GM12864 (cell line): ENCODE results near the gene C16orf74.

ENCODE experiments used
- DNase-seq: peaks from one replicate; pipeline ENCODE4 v3.0.0-alpha.2; 2011; ENCODE audit warnings: low read depth
- H3K4me3 ChIP-seq: 2 replicates; pipeline ENCODE4 v1.5.1; 2011; ENCODE audit warnings: mild to moderate bottlenecking, low read depth, low read length, control low read depth
- CTCF ChIP-seq: IDR thresholded peaks from 2 replicates; pipeline ENCODE4 v1.5.1; 2011; ENCODE audit warnings: low read depth, mild to moderate bottlenecking, moderate library complexity, low read length, control low read depth, inconsistent platforms; ENCODE audit errors: missing control alignments

C16orf74 gene

GRCh38 chr16:85729452-85730185 lies 21.3 kb downstream of the C16orf74 start:
- H3K4me3 ChIP-seq = no peak overlapping the region
- no peak for DNase-seq
- no peak for TF ChIP-seq CTCF

- DNase-seq = no peak
- no peak overlapping the region for H3K4me3 ChIP-seq
- peak; percentile 46 for TF ChIP-seq CTCF
Measured at GRCh38 chr16:85728879-85729278, 22.0 kb downstream of the C16orf74 start.

GRCh38 chr16:85724936-85725335 lies 26.0 kb downstream of the C16orf74 start:
- DNase-seq = no peak
- TF ChIP-seq CTCF = no peak
- H3K4me3 ChIP-seq = no peak overlapping the region

DNA sequence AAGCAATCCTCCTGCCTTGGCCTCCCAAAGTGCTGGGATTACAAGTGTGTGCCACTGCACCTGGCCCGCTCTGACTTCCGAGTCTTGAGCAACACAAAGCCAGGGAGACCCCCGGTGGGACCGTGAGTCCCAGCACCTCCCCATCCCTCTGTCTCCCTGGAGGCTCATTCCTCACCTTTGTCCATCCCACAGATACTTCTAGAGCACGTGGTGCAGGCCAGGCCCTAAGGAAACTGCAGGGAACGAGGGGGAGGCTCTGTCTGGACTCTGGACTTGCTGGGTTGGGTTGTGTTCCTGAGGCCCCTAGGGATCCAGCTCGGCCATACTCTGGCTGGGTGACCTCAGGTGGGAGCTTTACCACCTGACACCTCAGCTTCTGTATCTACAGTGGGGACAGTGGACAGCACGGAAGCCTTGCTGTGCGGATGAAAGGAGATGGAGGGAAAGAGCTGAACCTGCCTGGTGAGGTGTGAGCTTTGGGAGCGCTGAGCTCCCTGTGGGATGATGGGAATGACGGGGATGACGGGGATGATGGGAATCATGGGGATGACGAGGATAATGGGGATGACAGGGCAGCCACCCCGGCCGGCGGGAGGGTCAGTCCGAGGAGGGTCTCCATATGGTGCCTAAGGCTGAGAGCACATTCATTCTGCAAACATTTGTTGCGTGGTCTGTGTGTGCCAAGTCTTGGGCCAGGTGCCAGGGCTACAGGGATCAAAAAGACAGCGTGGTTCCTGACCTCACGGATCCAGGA lies 26.6 kb downstream of the C16orf74 start:
- H3K4me3 ChIP-seq = no peak overlapping the region
- TF ChIP-seq CTCF = no peak
- DNase-seq = no peak

DNA sequence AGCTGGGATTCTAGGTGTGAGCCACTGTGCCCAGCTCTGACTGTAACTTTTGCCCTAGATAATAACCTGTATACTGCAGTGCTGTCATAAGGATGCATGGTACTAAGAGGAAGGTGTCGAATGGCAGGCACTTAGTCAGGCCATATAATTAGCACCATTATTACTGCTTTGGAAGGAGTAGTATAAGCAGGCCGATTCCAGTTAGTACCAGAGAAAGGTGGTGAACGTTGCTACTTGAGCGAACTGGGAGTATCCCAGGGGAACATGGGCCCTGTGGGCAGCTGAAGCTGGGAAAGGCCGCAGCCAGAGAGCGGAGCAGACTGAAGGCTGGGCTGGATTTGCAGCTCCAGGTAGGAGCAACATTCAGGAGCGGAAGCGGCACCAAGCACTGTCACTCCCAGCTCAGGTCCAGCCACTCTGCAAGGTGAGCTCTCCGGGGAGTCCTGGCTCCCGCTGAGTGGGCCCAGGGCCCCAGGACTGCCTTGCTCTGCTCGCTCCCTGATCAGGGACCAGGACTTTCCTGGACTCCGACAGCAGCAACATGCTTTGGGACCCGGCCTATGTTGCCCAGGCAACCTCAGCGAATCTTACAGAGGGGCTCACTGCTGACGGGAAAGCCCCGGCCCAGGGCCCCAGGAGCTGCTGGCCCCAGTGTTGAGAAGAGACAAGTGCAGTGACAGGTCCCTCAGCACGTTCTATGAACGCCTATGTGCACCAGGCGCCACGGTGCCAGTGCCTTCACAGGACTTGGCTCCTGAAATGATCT lies 28.6 kb downstream of the C16orf74 start:
- no peak overlapping the region for H3K4me3 ChIP-seq
- no peak for DNase-seq
- no peak for TF ChIP-seq CTCF

- no peak for TF ChIP-seq CTCF
- DNase-seq = no peak
Measured at GRCh38 chr16:85720302-85720637, 30.6 kb downstream of the C16orf74 start.

More at GRCh38 chr16:85720302-85720637, 30.6 kb downstream of the C16orf74 start:
- no peak overlapping the region for H3K4me3 ChIP-seq
